Pericardium fibroblast (primary cell): ENCODE measurements around the gene IFI27. TPM values are rescaled to one million over a fixed set of nuclear protein-coding genes. Genes with fewer than 3 reads are reported as not detected.

Experiments used
- total RNA-seq: library from RNA; depleted of rRNA; stranded (reverse); fragments of >200 nt; gene quantifications from 2 replicates; pipeline ENCODE4 v1.2.3, GENCODE V29; 2015

The IFI27 gene
- 4.9 and 7.4 TPM in 2 replicates for total RNA-seq

DNA sequence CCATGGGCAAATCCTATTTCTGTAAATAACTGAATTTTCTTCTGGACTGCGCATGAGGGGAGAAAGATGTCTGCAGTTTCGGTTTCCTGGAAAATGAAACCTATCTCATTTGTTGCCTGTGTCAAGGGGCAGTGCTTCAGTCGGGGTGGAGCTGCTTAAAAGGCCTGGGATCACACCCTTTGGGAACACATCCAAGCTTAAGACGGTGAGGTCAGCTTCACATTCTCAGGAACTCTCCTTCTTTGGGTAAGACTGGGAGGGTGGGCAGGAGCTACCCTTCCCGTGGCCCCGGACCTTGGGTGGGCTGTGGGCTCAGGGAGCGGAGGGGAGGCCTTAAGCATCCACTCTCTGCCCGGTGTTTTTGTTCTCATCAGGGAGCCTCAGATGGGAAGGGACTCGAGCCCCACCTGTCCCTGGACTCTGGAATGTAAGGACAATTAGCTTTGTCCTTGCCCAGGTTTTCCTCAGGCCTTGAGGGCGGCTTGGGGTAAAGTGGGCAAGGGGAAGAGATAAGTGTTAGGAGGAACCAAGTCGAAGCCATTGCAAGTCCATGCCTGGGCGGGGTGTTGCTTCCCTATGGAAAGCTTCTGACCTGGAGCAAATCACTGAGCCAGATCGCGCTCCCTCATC, at the start of gene IFI27:
IFI27 (plus strand) TSS at position 185 of the 630 bp plus-strand sequence.

DNA sequence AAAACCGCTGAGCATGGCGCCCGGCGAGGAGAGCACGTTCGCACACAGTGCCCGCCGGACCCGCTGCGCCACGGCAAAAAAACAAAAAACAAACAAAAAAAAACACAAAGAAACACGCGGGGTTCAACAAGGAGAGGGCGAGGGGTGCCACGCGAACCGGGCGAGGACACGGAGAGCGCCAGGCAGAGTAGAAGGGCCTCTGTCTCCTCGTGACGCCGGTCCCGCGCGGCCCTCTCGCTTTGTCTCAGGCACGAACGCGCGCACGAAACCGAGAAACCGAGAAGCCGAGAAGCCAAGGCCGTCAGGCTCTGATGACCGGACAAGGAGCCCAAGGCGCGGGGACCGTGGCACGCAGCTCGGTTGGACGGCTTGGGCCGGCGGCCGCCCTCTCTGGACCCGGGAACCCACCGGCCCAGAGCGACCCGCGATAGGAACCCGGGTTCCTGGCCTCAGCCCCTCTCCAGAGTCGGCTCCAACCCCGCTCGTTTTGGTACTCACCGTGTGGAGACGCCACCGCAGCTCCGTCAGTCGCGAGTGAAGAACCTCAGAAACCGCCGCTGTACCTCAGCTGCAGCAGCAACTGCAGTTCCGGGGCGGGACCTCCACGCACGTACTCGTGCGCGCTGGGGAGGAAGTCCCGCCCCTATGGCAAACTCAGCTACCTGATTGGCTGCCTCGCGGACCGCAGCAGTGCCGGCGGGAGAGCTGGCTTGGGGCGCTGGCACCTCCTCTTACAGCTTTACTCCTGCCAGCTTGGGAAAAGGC, 29.7 kb upstream of the IFI27 start, which contains the start of the genes DDX24 and IFI27L1:
DDX24 (minus strand) TSS at position 582 of the 765 bp plus-strand sequence. CDS start 1,460 bp downstream, outside the sequence.
IFI27L1 (plus strand) TSS at position 690 of the 765 bp plus-strand sequence. CDS start 15,628 bp downstream, outside the sequence.

DNA sequence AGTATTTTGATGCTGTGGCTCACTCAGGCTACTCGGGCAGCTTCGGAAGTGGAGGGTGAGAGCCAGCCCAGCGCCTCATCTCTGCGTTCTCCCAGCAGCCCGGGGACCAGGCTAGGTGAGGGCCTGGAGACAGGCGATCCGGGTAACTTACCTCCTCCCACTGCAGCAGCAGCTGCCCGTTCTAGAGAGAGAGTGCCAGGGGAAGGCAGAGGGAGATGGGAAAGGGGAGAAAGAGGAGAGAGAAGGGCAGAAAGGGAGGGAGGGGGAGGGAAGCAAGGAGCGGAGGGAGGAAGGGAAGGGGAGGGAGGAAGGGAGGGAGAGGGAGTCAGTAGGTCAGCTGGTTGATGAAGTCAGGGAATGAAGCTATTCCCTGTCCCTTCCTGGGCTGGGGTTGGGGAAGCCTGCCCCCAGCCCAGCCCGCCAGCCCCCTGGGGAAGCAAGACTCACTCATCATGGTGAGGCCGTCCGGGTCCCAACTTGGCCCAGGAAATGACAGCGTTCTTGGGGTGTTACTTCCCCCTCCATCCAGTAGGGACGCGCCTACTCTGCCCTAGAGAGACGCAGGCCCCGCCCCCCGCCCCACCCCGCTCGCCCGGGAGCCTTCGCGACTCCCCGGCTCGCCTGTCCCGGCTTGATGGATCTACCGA, 18.7 kb downstream of the IFI27 start, which contains the start of gene IFI27L2:
IFI27L2 (minus strand) TSS at position 494 of the 647 bp plus-strand sequence; CDS start at position 454, 40 bp downstream.

Other genes starting within 250 kb of the IFI27 start
- gene FAM181A, start 183.4 kb upstream of the IFI27 start, total RNA-seq, result not detected in 2 replicates
- gene ASB2, start 134.2 kb upstream of the IFI27 start, total RNA-seq, result not detected in 2 replicates
- not detected in 2 replicates for gene CCDC197, start 113.4 kb upstream of the IFI27 start, total RNA-seq
- 1.4 and 2.6 TPM in 2 replicates for gene OTUB2, start 84.4 kb upstream of the IFI27 start, total RNA-seq
- gene DDX24, start 29.5 kb upstream of the IFI27 start, total RNA-seq, result 67.3 and 80.3 TPM in 2 replicates
- 10.8 and 12.5 TPM in 2 replicates for gene IFI27L1, start 29.4 kb upstream of the IFI27 start, total RNA-seq
- 150 and 179 TPM in 2 replicates for gene IFI27L2, start 18.9 kb downstream of the IFI27 start, total RNA-seq
- gene PPP4R4, start 63.6 kb downstream of the IFI27 start, total RNA-seq, result 0.12 and 0.26 TPM in 2 replicates
- not detected in 2 replicates for gene SERPINA10, start 182.5 kb downstream of the IFI27 start, total RNA-seq
- not detected in 2 replicates for gene SERPINA6, start 212.6 kb downstream of the IFI27 start, total RNA-seq